NCI-H524 treated with DMSO at 0.1 percent for 48 hours (cell line): ENCODE measurements around the gene AVP.
"Not testable (repeated sequence)": the region's sequence is repeated elsewhere in the genome, so short reads cannot be mapped to it uniquely, and the experiment has no call there.

Experiments
- DNase-seq: peaks from one replicate; lab custom pipeline; 2025; lab: John Stamatoyannopoulos, UW

The AVP gene

DNA sequence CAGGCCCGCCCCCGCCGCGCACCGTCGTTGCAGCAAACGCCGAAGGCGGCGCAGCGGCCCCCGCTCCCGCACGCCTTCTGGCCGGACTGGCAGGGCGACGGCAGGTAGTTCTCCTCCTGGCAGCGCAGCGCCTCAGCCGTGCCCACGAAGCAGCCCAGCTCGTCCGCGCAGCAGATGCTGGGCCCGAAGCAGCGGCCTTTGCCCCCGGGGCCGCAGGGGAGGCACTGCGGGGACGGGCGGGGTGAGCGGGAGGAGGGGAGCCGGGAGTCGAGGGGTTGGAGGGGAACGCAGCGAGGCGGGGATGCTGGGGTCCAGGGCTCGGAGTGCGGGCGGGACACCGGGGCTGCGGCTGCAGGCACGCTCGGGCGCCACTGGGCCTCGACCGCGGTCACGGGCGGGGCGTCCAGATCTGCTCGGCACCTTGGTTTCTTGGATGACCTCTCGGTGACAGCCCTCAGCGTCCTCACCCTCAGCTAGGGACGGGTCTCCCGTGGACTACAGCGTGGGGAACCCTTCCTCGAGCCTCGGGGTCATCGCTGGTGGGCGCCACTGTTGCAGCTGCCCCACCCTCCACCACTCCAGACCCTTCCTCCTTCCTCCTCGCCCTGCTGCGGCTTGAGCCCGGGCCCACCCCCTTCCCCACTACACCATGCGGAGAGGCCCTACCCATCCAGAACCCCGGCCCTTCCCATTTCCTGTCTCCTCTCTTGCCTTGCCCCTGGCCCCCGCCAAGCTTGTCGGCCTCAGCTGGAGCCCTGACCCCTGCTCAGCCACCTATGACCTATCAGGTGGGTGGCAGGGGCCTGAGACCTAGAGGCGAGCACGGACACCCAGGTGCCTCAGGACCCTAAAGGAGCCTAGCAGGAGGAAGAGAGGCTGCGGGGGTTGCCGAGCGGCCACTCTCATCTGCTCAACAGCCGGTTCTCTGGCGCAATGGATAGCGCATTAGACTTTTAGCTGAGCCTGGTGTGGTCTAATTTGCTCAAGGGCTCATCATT lies 1.3 kb downstream of the AVP start:
- no peak for DNase-seq

DNA sequence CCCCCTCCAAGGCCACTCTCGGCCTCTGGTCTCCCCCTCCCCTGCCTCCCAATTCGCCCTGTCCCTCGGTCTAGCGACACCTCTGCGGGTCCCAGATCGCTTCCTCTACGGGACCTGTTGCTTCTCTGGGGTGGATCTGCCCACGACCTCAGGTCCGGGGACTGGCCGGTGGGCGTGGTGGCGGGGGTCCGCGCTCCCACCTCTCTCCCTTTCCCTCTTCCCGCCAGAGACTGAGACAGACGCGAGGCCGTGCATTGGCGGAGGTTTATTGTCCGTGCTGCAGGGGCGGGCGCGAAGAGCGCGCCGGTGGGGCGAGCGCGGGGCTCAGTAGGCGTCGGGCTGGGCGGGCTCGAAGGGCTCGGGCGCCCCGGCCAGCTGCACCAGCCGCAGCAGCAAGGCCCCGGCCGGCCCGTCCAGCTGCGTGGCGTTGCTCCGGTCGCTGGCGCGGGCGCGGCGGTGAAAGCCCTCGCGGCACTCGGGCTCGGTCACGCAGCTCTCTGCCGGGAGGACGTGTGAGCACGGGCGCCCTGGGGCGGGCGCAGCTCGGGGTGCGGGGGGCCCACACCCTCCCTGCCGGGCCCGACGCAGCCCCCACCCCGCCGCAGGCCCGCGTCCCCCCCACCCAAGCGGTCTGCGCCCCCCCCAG lies 2.1 kb downstream of the AVP start:
- no peak for DNase-seq

DNA sequence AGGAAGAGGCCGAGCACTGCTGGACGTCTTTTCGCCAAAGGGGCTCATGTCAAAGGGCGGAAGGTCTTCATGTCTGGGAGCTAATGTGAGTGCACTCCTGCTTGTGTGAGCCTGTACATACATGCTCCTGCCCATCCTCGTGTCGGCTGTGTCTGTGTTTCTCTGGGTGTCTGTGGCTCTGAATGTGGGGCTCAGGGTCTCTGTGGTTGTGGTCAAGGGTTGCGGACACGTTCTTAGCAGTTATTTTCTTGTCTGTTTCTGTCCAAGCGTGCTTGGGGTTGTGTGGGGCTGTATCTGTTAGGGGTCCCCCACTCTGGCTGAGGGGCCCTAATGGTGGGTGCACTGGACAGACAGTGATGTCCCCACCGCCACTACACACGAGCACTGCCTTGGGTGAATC lies 2.9 kb downstream of the AVP start:
- no peak for DNase-seq

DNA sequence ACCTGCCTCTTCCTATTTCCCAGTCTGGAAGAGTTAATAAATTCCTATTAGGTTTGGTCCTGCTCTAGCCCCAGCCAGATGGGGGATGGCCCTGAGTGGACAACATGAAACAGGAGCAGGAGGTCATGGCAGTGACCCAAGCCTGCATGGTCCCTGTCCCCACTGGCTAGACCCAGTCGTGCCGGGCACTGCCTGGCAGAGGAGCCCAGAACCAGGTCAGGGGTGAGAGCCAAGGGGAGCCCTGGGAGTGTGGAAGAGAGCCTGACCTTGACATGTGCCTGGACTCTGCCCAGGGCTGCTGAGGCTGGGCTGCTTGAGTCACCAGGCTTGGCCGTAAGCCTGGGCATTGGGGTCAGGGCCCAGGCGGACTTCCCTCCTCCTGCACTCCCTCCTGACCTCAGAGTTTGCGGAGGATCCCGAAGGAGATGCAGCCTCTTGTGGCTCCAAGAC lies 3.6 kb downstream of the AVP start:
- no peak for DNase-seq

DNA sequence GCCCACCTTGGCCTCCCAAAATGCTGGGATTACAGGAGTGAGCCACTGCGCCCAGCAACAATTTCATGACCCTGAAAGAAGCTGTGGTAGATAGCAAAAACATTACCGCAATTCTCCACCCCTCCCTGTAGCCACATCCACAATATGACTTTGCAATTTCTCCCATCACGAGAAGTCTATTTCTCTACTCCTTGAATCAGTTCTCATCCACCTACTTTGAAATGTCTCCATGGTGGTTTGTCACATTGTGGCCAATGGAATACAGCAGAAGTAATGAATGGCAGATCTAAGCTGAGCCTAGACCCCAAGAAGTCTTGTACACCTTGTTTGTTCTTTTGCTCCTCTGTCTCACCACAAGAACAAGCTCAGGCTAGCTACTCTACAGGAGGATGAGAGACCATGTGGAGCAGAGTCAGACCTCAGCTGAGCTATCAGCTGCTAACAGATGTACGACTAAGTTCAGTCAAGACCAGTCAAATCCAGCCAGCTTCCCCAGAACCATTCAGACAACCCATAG lies 6.8 kb downstream of the AVP start:
- DNase-seq, result no peak

DNA sequence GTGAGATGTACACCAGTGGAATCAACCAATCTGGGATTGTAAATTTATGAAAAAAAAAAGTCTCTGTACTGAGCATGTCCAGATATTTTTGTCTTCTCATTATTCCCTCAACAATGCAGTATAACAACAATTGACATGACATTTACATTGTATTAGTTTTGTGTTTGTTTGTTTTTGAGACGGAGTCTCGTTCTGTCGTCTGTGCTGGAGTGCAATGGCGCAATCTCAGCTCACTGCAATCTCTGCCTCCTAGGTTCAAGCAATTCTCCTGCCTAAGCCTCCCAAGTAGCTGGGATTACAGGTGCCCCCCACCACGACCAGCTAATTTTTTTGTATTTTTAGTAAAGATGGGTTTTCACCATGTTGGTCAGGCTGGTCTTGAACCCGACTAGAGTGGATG lies 9.2 kb downstream of the AVP start:
- not testable (repeated sequence) for DNase-seq

DNA sequence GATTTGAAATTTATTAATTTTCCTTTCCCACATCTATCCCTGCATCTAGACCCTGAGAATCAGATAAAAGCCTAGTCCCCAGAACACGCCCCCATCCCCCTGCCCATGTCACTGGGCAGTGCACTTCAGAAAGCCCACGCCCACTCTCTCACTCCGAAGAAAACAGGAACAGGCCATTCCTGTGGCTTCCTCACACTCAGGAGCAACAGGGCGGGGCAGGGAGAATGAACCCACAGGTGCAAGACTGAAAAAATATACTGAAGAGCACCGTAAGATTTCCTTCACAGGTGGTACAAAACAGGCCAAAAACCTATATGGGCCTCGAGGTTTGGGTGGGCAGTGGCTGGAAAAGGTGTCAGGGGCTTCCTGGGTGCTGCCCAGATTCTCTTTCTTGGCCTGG lies 9.7 kb downstream of the AVP start:
- DNase-seq, result no peak

DNA sequence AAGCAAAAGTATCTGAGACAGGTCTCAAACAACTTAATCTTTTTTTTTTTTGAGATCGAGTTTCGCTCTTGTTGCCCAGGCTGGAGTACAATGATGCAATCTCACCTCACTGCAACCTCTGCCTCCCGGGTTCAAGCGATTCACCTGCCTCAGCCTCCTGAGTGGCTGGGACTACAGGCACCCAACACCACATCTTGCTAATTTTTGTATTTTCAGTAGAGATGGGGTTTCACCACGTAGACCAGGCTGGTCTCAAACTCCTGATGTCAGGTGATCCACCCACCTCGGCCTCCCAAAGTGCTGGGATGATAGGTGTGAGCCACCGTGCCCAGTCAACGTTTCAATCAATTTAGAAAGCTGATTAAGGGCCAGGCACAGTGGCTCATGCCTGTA lies 11.3 kb downstream of the AVP start:
- not testable (repeated sequence) for DNase-seq

DNA sequence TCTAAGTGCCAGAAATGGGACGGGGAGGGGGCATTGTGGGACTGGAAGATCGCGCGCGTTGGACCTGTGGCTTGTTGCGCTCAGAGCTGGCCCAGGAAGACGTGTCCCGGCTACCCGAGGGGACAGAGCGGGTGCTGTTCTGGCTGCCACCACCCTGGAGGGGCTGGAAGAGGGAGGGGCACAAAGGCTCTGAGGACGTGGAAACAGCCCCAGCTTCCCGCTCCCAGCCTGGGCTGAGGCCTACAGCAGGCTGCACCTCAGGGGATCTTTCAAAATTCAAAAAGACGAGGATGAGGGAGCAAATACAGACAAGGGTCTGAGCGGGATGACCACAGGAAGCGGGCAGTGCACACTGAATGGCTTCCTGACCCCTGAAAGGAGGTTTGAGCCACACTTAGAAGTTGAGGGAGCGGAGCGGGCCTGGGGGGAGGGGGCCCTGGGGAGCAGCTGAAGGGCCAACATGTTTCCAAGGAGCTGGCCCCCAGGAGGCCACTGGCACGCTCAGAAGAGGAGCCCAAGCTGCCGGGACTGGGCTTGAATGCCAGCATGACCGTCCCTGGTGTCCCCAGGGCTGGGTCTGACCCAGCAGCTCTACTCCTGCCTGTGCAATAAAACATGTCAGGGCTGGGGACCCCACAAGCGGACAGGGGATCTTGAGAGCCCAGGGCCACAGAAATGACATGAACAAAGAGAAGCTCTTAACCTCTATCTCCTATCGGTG lies 11.8 kb downstream of the AVP start:
- DNase-seq, result no peak

DNA sequence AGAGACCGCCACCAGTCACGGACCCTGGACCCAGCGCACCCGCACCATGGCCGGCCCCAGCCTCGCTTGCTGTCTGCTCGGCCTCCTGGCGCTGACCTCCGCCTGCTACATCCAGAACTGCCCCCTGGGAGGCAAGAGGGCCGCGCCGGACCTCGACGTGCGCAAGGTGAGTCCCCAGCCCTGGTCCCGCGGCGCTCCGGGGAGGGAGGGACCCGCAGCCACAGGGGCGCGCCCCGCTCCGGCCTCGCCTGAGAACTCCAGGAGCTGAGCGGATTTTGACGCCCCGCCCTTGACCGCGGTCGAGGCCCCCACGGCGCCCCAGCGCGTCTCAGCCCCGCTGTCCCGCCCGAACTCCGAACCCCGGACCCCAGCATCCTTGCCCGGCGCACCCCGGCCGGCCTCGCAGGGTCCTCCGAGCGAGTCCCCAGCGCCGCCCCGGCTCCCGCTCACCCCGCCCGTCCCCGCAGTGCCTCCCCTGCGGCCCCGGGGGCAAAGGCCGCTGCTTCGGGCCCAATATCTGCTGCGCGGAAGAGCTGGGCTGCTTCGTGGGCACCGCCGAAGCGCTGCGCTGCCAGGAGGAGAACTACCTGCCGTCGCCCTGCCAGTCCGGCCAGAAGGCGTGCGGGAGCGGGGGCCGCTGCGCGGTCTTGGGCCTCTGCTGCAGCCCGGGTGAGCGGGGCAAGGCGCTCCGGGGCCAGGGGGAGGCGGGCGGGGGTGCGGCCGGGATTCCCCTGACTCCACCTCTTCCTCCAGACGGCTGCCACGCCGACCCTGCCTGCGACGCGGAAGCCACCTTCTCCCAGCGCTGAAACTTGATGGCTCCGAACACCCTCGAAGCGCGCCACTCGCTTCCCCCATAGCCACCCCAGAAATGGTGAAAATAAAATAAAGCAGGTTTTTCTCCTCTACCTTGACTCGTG lies 12.7 kb downstream of the AVP start, which contains the start of gene OXT:
TSS of gene OXT (plus strand) at position 11 of the 920 bp plus-strand sequence. CDS start at position 47, 36 bp downstream.
- no peak for DNase-seq

DNA sequence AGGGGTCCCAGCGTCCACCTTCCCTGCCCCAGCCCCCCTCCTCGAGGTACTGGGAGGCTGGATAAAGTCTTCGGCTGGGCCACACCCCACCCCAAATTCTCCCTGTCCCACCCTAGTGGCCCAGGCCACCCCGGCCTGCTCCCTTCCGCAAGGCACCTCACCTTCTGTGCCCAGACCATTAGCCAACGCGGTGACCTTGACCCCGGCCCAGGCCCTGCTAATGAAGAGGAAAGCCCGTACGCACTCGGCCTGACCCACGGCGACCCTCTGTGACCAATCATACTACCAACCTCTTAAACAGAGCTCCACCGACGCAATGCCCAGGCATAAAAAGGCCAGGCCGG lies 13.3 kb downstream of the AVP start:
- no peak for DNase-seq

DNA sequence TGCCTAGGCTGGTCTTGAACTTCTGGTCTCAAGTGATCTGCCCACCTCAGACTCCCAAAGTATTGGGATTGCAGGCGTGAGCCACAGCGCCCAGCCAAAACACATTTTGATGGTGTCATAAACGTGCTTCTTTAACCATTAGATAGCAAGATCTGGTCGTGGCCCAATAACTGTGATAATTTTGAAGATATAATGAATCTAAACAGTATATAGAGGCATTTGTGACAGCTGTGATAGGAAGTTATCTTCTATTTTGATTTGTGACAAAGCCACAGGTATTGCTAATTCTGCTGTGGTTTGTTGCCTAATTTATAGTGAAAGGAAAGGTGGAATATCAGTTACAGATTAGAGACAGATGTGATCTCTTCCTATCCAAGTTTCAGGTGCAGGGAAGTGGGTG lies 13.8 kb downstream of the AVP start:
- no peak for DNase-seq

DNA sequence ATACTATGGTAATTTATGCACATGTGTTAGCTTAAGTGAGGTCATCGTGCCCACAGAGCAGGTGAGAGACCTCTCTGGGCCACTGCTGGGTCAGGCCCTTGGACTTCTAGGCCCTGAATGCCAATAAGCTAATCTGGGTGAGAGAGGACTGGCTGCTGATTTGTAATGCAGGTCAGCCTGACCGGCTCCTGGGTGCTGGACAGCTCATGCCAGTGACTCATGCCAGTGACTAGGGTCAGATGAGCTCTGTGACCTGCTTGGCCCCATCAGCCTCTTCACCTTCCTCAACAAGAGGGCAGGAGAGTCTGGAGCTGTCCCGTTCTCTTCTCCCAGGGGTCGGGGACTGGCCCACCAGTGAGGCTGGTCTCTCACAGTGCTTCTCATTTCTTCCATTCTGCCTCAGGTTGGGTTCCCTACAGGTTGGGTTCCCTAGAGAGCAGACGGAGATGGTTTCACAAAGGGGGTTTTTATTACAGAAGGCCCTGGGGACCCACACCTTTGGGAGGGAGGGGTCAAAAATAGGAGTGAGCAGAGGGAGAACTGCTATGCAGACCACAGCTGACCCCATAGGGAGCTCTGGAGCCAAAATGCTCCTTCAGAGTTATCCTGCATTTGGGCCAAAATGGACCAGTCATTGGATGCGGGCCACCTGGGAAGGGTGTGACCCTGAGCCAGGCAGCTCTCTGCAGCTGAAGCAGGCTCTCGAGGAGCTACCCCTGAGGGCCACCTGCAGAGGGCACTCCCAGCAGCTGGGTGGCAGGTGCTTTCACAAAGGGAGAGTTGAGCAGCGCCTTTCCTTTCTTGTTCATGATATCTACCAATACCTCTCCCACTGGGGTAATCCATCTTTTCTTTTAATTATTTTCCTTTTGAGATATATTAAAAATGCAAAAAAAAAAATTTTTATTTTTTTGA lies 15.3 kb downstream of the AVP start:
- DNase-seq, result no peak

DNA sequence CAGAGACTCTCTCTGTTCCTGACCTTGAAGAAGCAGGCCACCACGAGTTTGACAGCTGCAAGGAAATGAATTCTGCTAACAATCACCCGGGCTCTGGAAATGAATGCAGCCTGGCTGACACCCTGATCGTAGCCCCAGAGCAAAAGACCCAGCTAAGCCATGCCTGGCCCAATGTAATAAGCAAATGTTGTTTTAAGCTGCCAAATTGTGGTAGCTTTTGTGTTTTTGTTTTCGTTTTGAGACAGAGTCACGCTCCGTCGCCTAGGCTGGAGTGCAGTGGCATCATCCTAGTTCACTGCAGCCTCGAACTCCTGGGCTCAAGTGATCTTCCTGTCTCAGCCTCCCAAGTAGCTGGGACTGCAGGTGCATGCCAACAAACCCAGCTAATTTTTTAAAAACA lies 16.4 kb downstream of the AVP start:
- no peak for DNase-seq

DNA sequence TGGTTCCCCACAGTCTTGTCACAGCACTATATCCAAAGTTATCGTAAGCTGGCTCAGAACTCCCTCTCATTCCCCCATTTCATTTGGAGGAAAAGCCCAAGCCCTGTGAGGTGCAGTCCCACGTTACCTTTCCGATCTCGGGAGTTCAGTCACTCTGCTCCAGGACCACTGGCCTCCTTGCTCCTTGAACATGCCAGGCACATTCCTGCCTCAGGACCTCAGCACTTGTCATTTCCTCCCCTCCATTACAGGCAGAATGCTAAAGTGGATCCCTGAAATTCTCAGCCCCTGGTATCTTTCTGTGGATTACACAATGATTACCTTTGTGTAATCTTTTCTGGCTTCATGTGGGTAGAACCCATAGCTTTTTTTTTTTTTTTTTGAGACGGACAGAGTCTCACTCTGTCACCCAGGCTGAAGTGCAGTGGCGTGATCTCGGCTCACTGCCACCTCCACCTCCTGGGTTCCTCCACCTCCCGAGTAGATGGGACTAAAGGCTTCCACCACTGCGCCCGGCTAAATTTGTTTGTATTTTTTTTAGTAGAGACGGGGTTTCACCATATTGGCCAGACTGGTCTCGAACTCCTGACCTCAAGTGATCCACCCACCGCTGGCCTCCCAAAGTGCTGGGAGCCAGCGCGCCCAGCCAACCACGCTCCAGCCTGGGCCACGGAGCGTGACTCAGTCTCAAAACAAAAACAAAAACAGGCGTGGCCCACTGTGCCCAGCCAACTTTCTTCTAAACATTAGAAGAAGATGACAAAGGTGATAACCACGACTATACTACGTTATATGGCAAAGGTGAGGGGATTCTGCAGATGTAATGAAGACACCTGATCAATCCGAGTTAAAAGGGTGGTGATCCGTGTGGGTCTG lies 17.1 kb downstream of the AVP start:
- DNase-seq, result no peak

DNA sequence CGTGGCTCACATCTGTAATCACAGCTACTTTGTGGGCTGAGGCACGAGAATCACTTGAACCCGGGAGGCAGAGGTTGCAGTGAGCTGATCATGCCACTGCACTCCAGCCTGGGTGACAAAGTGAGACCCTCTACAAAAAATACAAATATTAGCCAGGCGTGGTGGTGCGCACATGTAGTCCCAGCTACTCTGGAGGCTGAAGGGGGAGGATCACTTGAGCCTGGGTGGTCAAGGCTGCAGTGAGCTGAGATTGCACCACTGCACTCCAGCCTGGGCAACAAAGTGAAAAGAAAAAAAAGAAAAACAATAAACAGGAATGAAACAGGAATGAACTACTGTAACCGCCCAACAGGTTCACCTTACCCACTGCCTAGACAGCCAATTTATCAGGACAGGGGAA lies 20.4 kb downstream of the AVP start:
- DNase-seq, result not testable (repeated sequence)

DNA sequence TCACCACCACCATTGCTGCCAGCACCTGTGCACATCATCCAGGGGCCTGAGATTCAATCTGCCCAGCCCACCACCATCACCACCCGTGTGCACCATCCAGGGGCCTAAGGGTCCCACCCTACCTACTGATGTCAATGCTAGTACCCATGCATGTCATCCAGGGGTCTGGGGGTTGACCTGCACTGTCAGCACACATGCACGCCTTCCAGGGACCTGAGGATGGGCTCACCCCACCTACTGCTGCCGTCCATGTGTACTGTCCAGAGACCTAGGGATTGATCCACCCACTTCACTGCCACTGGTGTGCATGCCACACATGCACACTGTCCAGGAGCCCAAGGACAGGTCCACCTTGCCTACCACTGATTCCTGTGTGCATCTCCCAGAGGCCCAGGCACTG lies 25.0 kb downstream of the AVP start:
- no peak for DNase-seq

DNA sequence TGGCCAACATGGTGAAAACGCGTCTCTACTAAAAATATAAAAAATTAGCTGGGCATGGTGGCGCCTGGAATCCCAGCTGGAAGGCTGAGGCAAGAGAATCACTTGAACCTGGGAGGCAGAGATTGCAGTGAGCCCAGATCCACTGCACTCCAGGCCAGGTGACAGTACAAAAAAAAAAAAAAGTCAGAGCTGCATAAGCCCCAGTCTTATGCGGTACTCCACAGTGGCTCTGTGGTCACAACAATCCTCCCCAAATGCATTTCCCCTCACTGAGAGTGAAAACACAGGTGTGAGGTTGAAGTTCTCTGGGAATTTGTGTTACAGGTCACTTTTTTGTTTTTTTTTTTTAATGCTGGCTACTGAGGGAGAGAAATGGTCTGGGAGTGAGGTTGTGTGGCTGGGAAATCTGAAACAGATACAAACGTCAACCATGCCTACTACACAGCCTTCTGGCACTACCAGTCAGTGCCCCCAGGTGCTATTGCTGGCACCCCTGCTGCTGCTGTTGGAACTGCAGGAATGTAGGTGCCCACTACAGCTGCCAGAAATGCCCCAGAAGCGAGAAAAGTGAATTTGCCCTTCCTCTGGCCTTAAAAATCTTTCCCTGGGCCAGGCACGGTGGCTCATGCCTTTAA lies 33.0 kb downstream of the AVP start:
- DNase-seq, result no peak
